Progenitor cell of endocrine pancreas (in vitro differentiated cells): ENCODE data around the gene NFIB. TPM values are rescaled to one million over a fixed set of nuclear protein-coding genes. Genes with fewer than 3 reads are reported as not detected.
A peak's percentile ranks its signal among the peaks of the same experiment; 100 is the strongest.

Source experiments
- DNase-seq: peaks from one replicate; pipeline ENCODE4 v3.0.0; 2021; ENCODE audit warnings: low spot score; ENCODE audit not compliant: unreplicated experiment
- H3K27ac Mint-ChIP-seq: 2 replicates; pipeline ENCODE4 v1.8.0; 2021; ENCODE audit warnings: mild to moderate bottlenecking, moderate library complexity, mixed read lengths
- H3K27me3 Mint-ChIP-seq: 2 replicates; pipeline ENCODE4 v1.8.0; 2021; ENCODE audit warnings: mixed read lengths
- H3K36me3 Mint-ChIP-seq: 2 replicates; pipeline ENCODE4 v1.8.0; 2022; ENCODE audit warnings: mixed read lengths; ENCODE audit not compliant: insufficient read depth
- H3K4me1 Mint-ChIP-seq: 2 replicates; pipeline ENCODE4 v1.8.0; 2021; ENCODE audit warnings: low read depth, mixed read lengths
- H3K4me3 Mint-ChIP-seq: 2 replicates; pipeline ENCODE4 v1.8.0; 2021; ENCODE audit warnings: low read depth, mild to moderate bottlenecking, moderate library complexity, mixed read lengths
- H3K9me3 Mint-ChIP-seq: 2 replicates; pipeline ENCODE4 v1.8.0; 2021; ENCODE audit warnings: low read depth, mixed read lengths
- CTCF ChIP-seq: fragments of 200-600 bp; sonication (generic); IDR thresholded peaks from one replicate; pipeline ENCODE4 v1.5.0; 2021; ENCODE audit warnings: antibody characterized with exemption, mild to moderate bottlenecking; ENCODE audit not compliant: unreplicated experiment
- total RNA-seq: library from RNA; stranded (reverse); gene quantifications from 2 replicates; pipeline ENCODE4 v1.2.1, GENCODE V29; 2021

Gene NFIB
- total RNA-seq, 1 donor from 2014 or later, result 15.5 TPM

DNA sequence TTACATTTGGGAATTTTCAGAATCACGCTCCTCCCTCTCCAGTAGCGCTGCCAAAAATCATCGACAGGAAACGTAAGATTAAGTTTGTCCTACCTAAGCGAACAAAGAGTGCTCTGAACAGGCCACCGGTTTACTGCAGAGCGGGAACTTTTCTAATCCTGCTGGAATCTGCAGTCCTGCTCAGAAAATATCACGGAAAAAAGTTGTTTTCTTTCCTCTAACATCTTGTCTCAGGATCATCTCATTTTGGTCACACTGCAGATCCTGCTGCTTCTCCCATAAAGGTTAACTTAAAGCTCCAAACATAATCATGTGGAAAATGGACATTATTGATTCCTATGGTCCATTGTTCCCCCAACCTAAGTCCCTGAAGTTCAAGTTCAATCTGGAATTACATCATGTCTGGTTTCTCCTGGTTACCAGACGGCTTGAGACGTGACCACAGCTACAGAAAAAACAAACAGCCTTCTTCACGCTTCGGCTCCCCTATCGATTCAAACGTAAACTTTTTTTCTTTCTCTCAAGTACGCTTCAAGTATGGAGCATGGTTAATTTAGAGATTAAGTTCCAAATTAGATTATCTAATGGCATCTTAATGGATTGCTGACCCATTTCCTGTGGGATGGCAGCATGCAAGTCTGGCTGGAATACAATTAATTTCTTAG, 217.6 kb downstream of the NFIB start:
- no peaks in the 10 kb centered on the region for H3K36me3 Mint-ChIP-seq
- peak overlapping the region; percentile 36 for H3K4me3 Mint-ChIP-seq
- H3K9me3 Mint-ChIP-seq, result no peaks in the 10 kb centered on the region
- no peak for DNase-seq
- H3K27me3 Mint-ChIP-seq, result no peaks in the 10 kb centered on the region
- H3K4me1 Mint-ChIP-seq, result peaks cover 25% of the 10 kb centered on the region
- no peak for TF ChIP-seq CTCF
- H3K27ac Mint-ChIP-seq, result peak overlapping the region; percentile 95

GRCh38 chr9:14095277-14095676, 218.7 kb downstream of the NFIB start:
- no peak for DNase-seq
- Mint-ChIP-seq H3K36me3 (no peaks in the 10 kb centered on the region), H3K27ac (no peak overlapping the region), H3K4me3 (no peak overlapping the region), H3K9me3 (no peaks in the 10 kb centered on the region), H3K27me3 (no peaks in the 10 kb centered on the region), H3K4me1 (peaks cover 25% of the 10 kb centered on the region)
- TF ChIP-seq CTCF, result no peak

DNA sequence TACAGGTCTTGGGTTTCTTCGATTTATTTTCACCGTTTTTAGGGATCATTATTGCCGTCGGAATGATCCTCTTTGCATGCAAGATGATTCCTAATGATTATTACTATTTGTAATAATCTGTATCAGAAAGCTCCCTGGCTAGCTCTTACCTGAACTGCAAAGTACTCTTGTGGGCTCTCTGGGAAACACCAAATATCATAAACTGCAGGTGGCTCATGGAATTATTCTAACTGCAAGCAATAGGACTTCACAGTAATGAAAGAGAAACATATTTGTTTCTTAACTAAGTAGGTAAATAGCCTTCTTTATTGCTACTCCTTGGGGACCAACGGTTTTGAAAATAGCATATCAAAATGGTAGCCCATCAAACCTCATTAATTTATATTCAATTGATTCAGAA, 219.4 kb downstream of the NFIB start:
- TF ChIP-seq CTCF, result no peak
- Mint-ChIP-seq H3K27ac (no peak overlapping the region), H3K4me3 (no peak overlapping the region), H3K27me3 (no peaks in the 10 kb centered on the region), H3K9me3 (no peaks in the 10 kb centered on the region), H3K36me3 (no peaks in the 10 kb centered on the region), H3K4me1 (peaks cover 25% of the 10 kb centered on the region)
- DNase-seq, result no peak

DNA sequence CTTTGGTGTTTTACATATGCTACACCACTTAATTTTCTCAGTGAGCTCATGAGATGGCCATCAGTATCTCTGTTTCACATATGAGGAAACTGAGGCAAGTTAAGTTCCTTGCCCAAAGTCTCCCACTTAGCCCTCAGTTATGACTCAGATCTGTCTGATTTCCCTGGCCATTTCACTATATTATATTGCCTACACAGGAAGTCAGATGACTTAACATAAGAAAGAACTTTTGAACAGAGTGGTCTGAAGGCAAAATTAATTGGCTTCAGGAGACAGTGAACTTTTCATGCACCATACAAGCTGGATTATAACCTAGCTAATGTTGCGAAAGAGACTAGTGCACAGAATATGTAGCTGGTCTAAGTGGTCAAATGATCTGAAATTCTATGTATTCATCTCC, 221.6 kb downstream of the NFIB start:
- DNase-seq, result no peak
- Mint-ChIP-seq H3K9me3 (no peaks in the 10 kb centered on the region), H3K27me3 (no peaks in the 10 kb centered on the region), H3K27ac (no peak overlapping the region), H3K36me3 (no peaks in the 10 kb centered on the region), H3K4me1 (peaks cover 20% of the 10 kb centered on the region), H3K4me3 (no peak overlapping the region)
- TF ChIP-seq CTCF, result no peak

GRCh38 chr9:14089051-14089803, 224.7 kb downstream of the NFIB start:
- DNase-seq, result no peak
- H3K27me3 Mint-ChIP-seq, result no peaks in the 10 kb centered on the region
- no peak overlapping the region for H3K27ac Mint-ChIP-seq

More at GRCh38 chr9:14089051-14089803, 224.7 kb downstream of the NFIB start:
- TF ChIP-seq CTCF, result no peak
- H3K4me1 Mint-ChIP-seq, result peaks cover 7% of the 10 kb centered on the region
- no peaks in the 10 kb centered on the region for H3K36me3 Mint-ChIP-seq
- H3K4me3 Mint-ChIP-seq, result no peak overlapping the region
- no peaks in the 10 kb centered on the region for H3K9me3 Mint-ChIP-seq
